HG03457 (cell line): ENCODE measurements around the gene PRR14L.
"Not testable (repeated sequence)": the region's sequence is repeated elsewhere in the genome, so short reads cannot be mapped to it uniquely, and the experiment has no call there.

Source experiments
- ATAC-seq: cut with Tn5 transposase; IDR thresholded peaks from one replicate; pipeline ENCODE4 v1.9.1; 2021; ENCODE audit warnings: moderate number of reproducible peaks; ENCODE audit not compliant: unreplicated experiment

PRR14L gene

GRCh38 chr22:31749636-31750364 is at the start of gene PRR14L:
Gene PRR14L (minus strand): TSS chr22:31750132. CDS start chr22:31738860, 11,272 bp downstream.
- peak; percentile 51 for ATAC-seq

- not testable (repeated sequence) for ATAC-seq
Measured at GRCh38 chr22:31799358-31799757, 49.4 kb upstream of the PRR14L start.

GRCh38 chr22:31790240-31790639 is 40.3 kb upstream of the PRR14L start:
- no peak for ATAC-seq

- ATAC-seq, result no peak
Measured at GRCh38 chr22:31789803-31790202, 39.9 kb upstream of the PRR14L start.

GRCh38 chr22:31776231-31776630 is 26.3 kb upstream of the PRR14L start:
- no peak for ATAC-seq

- no peak for ATAC-seq
Measured at GRCh38 chr22:31773416-31773815, 23.5 kb upstream of the PRR14L start.

GRCh38 chr22:31768422-31769059 is 18.6 kb upstream of the PRR14L start:
- ATAC-seq, result no peak

GRCh38 chr22:31764785-31765184 is 14.9 kb upstream of the PRR14L start:
- no peak for ATAC-seq

- ATAC-seq, result not testable (repeated sequence)
Measured at GRCh38 chr22:31758860-31759259, 8.9 kb upstream of the PRR14L start.

- no peak for ATAC-seq
Measured at GRCh38 chr22:31757265-31757664, 7.3 kb upstream of the PRR14L start.

GRCh38 chr22:31754813-31755212 is 4.9 kb upstream of the PRR14L start:
- ATAC-seq, result no peak

GRCh38 chr22:31753634-31754501 is 3.9 kb upstream of the PRR14L start, which contains the start of gene DEPDC5:
Gene DEPDC5 (plus strand): TSS chr22:31754019. CDS start chr22:31754922, 903 bp downstream.
- ATAC-seq, result peak; percentile 41

GRCh38 chr22:31753005-31753633 is 3.2 kb upstream of the PRR14L start:
- ATAC-seq, result peak; percentile 4

- no peak for ATAC-seq
Measured at GRCh38 chr22:31752096-31752847, 2.3 kb upstream of the PRR14L start.

GRCh38 chr22:31750365-31751284 is 693 bp upstream of the PRR14L start:
- no peak for ATAC-seq

GRCh38 chr22:31748490-31748889 is 1.4 kb downstream of the PRR14L start:
- ATAC-seq, result no peak

GRCh38 chr22:31747441-31747840 is 2.5 kb downstream of the PRR14L start:
- no peak for ATAC-seq

- no peak for ATAC-seq
Measured at GRCh38 chr22:31743871-31744270, 6.1 kb downstream of the PRR14L start.

- ATAC-seq, result no peak
Measured at GRCh38 chr22:31742682-31743081, 7.2 kb downstream of the PRR14L start.
